T-helper 2 cell treated with Interferon-gamma antibody and Interleukin-4, amounts not matched to agents 100 ng/mL and 5 ng/mL, for 36 hours (primary cell): ENCODE data around the gene PHLPP1. TPM values are rescaled to one million over a fixed set of nuclear protein-coding genes. Genes with fewer than 3 reads are reported as not detected.

Experiments used
- intact Hi-C: fragments of 100-400 bp; cut with micrococcal nuclease; formaldehyde crosslinking; loops from one replicate; pipeline ENCODE4 v1.15.1; 2023
- total RNA-seq: library from RNA; stranded (reverse); gene quantifications from 2 replicates; pipeline ENCODE4 v1.2.3, GENCODE V29; 2022

PHLPP1 gene
- total RNA-seq, 1 donor from 2014 or later, result 12.7 TPM

GRCh38 chr18:62992877-62993365 lies 277.6 kb downstream of the PHLPP1 start:
- intact Hi-C loops, result no loop called here

DNA sequence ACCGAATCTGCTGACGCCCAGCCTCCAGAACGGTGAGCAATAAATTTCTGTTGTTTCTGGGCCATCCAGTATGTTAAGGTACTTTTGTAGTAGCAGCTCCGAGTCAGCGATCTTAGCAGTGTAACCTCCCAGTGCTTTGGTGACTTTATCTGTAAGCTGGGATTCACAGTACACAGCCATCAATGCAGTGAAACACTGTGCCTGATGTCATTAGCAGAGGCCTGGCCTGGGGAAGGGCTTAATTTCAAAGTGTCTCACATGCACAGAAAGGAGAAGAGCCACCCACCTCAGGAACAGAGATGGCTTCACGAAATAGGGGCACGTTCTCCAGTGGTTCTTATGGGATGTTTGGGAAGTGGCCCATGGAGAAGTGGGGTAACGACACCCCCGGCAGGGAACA lies 281.2 kb downstream of the PHLPP1 start:
- intact Hi-C loops, result no loop called here

- intact Hi-C loops, result no loop called here
Observed at GRCh38 chr18:62997076-62997475, 281.7 kb downstream of the PHLPP1 start.

DNA sequence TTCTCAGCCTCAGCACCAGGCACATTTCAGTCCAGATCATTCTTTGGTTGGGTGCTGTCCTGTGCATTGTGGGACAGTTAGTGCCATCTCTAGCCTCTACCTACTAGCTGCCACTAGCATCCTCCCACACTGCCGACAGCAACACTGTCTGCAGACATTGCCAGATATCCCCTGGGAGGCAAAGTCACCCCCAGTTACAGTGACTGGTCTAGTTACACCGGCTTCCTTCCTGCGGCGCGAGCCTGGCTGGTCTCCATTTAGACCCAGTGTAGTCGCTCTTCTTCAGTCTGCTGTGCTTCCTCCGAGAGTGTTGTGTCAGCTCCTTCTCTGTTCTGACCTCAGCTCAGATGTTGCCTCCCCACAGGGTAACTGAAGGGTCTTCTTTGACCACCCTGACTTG lies 283.1 kb downstream of the PHLPP1 start:
- intact Hi-C loops, result no loop called here

DNA sequence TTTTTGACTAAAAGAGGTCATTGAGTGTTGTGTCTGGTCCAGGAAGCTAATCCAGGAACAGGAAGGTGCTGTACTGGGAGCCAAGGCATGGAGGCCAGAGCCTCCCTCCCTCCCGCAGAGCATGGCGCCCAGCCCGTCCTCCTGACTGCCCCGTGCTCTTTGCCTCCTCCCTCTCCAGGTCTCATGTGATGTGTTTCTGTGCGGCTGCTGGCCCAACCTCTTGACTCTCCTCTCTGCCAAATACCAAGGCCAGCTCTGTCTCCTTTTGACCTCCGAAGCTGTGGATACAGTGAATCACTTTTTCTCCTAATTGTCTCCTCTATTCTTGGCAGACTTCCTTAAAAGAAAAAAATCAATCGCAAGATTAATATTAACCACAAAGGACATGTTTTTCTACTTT lies 284.1 kb downstream of the PHLPP1 start:
- intact Hi-C loops, result no loop called here

DNA sequence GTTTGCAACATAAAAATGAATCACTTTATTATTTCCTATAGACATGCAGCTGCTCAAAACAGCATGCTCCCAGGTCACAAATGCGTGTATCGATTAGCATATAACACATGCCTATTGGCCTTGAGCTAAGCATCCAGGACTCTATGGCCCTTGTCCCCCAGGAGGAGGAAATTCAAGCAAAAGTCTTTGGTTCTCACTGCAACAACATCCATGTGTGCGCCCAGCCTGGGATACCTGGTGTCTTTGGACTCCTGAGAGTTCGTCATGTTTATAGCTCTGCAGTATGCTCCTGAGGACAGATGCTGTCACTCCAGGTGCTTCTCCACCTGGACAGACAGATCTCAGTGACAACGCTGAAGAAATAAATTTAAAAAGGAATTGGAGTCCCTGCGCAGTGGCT lies 284.6 kb downstream of the PHLPP1 start:
- intact Hi-C loops, result no loop called here

DNA sequence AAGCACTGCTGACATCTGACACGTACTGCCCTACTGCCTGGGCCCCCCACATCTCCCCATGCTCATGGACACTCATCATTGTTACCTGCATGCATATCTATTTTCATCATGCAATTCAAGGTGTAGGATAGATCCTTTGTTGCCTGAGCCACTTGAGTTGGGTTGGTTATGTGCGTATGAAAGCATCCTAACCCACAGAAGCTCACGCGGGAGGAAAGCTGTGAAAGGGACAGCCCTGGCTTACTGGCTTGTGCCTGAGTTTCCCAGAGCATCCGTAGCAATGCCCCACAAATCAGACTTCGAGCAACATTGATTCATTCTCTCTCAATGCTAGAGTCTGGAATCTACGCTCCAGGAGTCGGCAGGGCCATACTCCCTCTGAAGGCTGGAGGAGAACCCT lies 285.5 kb downstream of the PHLPP1 start:
- intact Hi-C loops, result no loop called here

DNA sequence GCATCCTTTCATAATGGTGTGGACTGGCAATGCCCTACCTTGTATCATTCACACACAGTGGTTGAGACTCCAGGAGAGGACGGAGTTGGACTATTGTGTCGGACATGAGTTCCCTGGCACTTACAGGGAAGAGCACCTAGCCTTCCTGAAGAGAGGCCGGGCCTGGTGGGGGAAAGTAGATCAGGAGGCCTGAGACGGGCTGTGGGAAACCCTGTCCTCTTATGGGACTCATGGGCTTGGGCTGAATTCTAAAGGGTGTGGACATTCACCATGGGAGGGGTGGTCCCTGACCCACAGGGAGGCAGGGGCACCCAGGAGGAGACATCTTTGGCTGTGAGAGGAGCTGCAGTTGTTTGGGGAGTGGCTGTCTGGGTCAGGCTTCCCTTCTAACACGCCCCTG lies 286.5 kb downstream of the PHLPP1 start:
- intact Hi-C loops, result no loop called here

DNA sequence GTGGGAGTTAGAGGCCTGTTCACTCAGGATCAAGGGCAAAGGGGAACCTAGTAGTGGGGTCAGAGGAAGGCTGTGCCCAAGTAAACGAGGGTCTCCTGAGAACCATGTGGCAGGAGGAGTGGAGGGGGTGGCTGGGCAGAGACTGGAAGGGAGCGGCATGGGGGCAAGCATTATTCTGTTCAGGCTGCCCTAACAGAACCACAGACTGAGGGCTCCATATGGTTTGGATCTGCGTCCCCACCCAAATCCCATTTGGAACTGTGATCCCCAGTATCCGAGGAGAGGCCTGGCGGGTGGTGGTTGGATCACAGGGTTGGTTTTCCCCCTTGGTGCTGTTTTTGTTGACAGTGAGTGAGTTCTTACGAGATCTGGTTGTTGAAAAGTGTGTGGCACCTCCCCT lies 287.0 kb downstream of the PHLPP1 start:
- intact Hi-C loops, result no loop called here

GRCh38 chr18:63002803-63003445 lies 287.6 kb downstream of the PHLPP1 start:
- intact Hi-C loops, result no loop called here

GRCh38 chr18:63003899-63004298 lies 288.6 kb downstream of the PHLPP1 start:
- intact Hi-C loops, result no loop called here

DNA sequence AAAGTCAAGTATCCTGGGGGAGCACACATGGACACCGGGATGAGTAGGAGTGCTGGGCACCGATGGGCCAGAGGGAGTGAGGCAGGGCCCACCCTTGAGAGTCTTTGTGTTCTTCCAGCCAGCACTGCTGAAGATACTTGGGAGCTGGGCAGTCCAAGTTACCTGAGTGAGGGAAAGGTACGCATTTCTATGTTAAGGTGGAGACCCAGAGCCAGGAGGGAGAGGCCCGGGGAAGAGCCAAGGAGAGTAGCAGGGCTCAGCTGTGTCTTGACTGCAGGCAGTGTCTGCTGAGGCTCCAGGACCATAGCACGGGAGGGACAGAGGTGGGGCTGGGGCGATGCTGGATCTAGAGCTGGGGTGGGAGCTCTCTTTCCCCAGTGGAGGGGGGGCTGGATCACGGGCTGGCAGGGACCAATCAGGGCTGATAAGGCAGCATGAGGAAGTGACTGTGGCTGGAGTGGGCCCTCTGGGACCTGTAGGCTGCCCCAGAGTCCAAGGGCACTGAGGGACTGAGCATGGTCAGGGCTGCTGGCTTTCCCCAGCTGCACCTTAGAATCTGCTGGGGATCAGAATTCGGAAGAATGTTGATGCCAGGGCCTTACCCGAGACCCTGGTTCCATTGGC lies 289.2 kb downstream of the PHLPP1 start:
- intact Hi-C loops, result no loop called here

- intact Hi-C loops, result no loop called here
Observed at GRCh38 chr18:63005306-63005705, 290.0 kb downstream of the PHLPP1 start.

GRCh38 chr18:63007231-63007630 lies 291.9 kb downstream of the PHLPP1 start:
- intact Hi-C loops, result no loop called here

- intact Hi-C loops, result loop anchor here (1.0 to 5.0 kb wide), 7 partner anchors 57 to 423 kb away; no protein-coding TSS in a partner anchor
Observed at GRCh38 chr18:63016270-63016669, 300.9 kb downstream of the PHLPP1 start.

DNA sequence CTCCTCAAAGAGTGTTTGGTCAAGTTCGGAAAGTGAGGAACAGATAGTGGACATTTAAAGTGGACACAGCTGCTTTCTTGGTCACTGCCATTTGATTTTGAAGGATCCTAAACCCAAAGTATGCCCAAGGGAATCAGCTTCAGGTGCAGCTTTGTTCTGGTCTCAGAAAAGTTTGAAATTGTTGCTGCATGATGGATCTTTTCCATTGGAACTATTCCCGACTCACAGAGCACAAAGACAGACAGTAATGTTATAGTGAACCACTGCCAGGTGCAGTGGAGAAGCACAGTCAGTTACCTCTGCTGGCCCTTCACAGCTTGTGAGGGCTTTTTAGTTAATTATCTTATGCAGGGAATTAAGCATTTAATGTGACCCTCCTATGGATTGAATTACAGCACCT lies 301.7 kb downstream of the PHLPP1 start:
- intact Hi-C loops, result loop anchor here (2.0 to 5.0 kb wide), 3 partner anchors 114 to 190 kb away; no protein-coding TSS in a partner anchor

- intact Hi-C loops, result loop anchor here (2.0 to 5.0 kb wide), 3 partner anchors 113 to 189 kb away; no protein-coding TSS in a partner anchor
Observed at GRCh38 chr18:63017977-63018376, 302.6 kb downstream of the PHLPP1 start.

DNA sequence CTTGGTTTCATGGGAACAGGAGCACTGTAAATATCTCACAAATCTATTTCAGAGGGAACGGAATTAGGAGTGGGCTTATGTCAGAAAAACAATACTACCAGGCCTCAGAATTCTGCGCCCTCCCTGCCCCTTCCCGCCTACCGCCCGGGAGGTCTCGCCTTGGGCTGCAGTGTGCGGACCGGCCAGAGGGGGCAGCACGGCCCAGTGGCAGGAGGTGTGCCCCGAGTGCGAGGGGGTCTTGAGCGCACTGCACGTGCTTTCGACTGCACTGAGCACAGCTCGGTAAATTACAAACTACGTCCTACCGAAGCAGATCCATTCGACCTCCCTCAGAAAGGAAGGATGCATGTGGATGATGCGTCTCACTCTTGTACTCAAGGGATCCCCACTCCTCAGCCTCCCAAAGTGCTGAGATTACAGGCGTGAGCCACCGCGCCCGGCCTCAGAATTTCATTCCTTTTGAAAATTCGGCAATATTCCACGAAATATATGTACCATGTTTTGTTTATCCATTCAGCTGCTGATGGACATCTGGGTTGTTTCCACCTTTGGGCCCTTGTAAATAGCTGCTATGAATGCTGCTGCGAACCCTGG lies 307.2 kb downstream of the PHLPP1 start:
- intact Hi-C loops, result no loop called here

DNA sequence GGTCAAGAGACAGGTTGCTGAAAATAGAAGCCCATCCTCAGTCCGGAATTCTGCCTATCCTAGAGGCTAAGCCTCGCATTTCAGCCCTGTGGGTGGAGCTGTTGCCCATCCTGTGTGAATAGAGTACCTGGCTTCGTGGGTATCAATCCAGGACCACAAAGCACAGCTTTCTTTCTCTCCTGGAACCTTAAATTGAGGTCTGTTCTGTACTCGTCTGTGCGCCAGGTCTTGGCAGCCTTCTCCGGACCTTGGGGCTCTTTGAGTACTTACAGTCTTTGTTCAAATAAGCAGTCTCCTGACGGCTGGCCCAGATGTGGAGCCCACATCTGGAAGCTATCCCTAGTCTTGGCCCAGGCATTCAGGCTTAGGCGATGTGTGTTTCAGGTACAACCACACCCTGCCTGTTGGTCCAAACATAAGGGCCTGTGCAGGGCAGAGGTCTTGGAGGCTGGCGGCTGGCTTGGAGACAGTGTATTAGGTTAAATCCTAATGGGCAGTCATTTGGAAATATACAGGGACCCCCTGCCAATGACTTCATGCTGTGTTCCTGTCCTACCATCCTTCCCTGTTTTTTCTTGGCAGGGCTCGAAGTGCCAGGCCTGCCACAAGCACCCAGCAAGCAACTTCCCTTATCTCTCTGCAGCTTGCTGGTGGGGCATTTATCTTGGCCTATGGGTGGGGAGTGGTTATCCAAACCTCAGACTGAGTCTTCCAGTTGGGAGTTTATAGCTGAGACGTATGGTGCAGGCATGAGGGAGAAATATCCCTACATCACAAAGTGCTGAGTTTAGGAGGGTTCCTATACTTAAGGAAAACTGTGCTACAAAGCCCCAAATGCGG lies 310.1 kb downstream of the PHLPP1 start:
- intact Hi-C loops, result no loop called here

- intact Hi-C loops, result no loop called here
Observed at GRCh38 chr18:63028380-63028779, 313.0 kb downstream of the PHLPP1 start.
